ENCODE results near the gene TCEAL3.
A peak's percentile ranks its signal among the peaks of the same experiment; 100 is the strongest.

Gene TCEAL3

GRCh38 chrX:103615781-103616371, 8.1 kb downstream of the TCEAL3 start:
- Mint-ChIP-seq H3K36me3 (ENCODE audit: low read depth) (peaks cover 36% of the 10 kb centered on the region), H3K4me3 (no peak overlapping the region), H3K27ac (no peak overlapping the region), H3K27me3 (ENCODE audit: low read depth, poor library complexity) (no peaks in the 10 kb centered on the region), H3K4me1 (no peaks in the 10 kb centered on the region), H3K9me3 (peaks cover 30% of the 10 kb centered on the region)
- no peak for DNase-seq
- TF ChIP-seq, protein P1, sequence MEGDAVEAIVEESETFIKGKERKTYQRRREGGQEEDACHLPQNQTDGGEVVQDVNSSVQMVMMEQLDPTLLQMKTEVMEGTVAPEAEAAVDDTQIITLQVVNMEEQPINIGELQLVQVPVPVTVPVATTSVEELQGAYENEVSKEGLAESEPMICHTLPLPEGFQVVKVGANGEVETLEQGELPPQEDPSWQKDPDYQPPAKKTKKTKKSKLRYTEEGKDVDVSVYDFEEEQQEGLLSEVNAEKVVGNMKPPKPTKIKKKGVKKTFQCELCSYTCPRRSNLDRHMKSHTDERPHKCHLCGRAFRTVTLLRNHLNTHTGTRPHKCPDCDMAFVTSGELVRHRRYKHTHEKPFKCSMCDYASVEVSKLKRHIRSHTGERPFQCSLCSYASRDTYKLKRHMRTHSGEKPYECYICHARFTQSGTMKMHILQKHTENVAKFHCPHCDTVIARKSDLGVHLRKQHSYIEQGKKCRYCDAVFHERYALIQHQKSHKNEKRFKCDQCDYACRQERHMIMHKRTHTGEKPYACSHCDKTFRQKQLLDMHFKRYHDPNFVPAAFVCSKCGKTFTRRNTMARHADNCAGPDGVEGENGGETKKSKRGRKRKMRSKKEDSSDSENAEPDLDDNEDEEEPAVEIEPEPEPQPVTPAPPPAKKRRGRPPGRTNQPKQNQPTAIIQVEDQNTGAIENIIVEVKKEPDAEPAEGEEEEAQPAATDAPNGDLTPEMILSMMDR (IDR thresholded peaks at IDR 0.05): no peak

DNA sequence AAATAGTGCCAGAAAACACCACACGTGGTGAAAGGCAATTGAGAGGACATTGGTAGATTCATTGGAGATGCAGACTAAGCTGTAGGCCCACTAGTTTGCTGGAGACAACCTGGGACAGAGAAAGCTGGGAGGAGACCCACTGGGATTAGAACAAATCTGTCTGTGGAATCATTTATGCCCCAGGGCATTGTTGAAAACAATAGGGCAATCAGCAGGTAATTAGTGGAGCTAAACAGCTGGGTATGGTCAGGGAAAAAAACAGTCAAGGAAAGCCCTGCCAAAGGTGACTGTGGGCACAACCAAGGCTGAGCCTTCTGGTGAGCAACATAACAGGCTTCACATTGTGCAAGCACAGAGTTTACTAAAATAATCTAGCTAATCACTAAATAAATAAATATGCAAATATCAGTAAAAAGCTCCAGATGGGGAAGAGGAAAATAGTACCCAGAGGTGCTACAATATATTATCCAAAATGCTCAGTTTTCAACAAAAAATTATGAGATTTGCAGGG, 9.0 kb downstream of the TCEAL3 start:
- no peak overlapping the region for H3K4me3 Mint-ChIP-seq
- TF ChIP-seq, protein P1 (IDR thresholded peaks at IDR 0.05): no peak
- DNase-seq: no peak

GRCh38 chrX:103624111-103624510, 16.3 kb downstream of the TCEAL3 start:
- Mint-ChIP-seq H3K4me1 (peaks cover 29% of the 10 kb centered on the region), H3K27me3 (ENCODE audit: low read depth, poor library complexity) (no peaks in the 10 kb centered on the region), H3K27ac (no peak overlapping the region), H3K4me3 (no peak overlapping the region), H3K36me3 (ENCODE audit: low read depth) (peaks cover 26% of the 10 kb centered on the region), H3K9me3 (peaks cover 24% of the 10 kb centered on the region)
- TF ChIP-seq, protein P1 (IDR thresholded peaks at IDR 0.05): no peak
- no peak for DNase-seq

More for the DNA sequence above, 9.0 kb downstream of the TCEAL3 start:
- Mint-ChIP-seq H3K27ac (no peak overlapping the region), H3K36me3 (ENCODE audit: low read depth) (peaks cover 44% of the 10 kb centered on the region), H3K4me1 (no peaks in the 10 kb centered on the region), H3K9me3 (peaks cover 38% of the 10 kb centered on the region), H3K27me3 (ENCODE audit: low read depth, poor library complexity) (no peaks in the 10 kb centered on the region)

DNA sequence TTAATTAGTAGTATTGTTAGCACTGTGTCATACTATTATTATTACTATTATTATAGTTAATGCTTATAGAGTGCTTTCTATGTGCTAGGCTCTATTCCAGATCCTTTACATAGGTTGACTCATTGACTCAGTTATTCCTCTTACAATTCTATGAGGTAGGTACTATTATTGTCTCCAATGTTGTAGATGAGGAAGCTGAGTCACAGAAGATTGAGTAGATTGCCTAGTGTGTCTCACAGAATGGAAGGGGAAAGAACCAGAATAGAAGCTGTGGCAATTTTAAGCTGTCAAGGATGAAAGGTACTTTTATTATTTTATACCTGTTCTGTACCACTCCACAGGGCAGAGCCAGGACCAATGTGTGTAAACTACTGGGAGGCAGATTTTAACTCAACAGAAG, 19.1 kb downstream of the TCEAL3 start:
- Mint-ChIP-seq H3K36me3 (ENCODE audit: low read depth) (no peaks in the 10 kb centered on the region), H3K27me3 (ENCODE audit: low read depth, poor library complexity) (no peaks in the 10 kb centered on the region), H3K4me1 (peaks cover 39% of the 10 kb centered on the region), H3K27ac (no peak overlapping the region), H3K4me3 (no peak overlapping the region), H3K9me3 (peaks cover 3% of the 10 kb centered on the region)
- no peak for DNase-seq
- TF ChIP-seq, protein P1 (IDR thresholded peaks at IDR 0.05): no peak

DNA sequence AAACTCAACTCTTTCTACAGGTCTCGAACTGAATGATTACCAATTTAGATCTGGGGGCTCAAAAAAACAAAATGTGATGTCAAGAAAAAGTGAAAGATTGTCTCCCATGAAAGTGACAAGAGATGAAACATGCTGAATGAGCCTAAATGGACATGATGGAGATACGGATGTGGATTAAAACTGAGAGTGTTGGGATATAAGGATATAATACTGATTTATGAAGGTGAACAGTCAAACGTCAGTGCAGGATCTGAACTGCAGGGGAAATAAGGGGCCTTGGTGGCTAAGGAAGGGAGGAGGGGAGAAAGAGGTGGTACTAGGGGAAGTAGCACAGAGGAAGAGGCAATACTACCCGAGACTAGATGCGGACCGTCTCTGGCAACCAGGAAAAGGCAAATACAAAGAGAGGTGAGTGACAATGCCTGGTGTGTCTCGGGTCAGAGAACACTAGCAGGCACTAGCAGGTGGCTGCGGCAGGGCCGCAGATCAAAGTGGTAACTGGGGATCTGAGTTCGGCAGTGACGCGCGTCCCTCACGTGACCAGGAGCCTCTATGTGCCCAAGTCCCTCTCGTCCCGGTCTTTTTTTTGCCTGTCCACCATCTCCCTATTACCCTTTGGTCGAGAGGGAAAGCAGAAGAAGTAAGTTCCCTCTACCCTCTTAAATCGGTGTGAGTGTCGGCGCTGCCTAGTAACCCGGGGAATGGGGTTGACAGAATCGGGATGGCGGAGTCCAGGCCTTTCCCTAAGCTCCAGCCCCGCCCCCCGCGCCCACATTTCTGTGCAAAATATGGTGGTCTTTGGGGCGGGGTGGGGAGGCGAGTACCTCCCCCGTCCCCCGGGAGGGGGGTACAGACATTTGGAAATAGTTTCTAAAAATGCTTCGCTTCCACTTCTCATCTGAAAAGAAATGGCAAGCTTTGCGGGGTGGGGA, 20.9 kb downstream of the TCEAL3 start, which contains the start of gene TCEAL1:
Gene TCEAL1, plus strand, starts transcription at position 590 of the 932 bp plus-strand sequence. CDS start 942 bp downstream, outside the sequence.
- H3K4me1 Mint-ChIP-seq: peaks cover 36% of the 10 kb centered on the region
- peak within 1 kb of the TSS; percentile 95 for H3K27ac Mint-ChIP-seq
- H3K27me3 Mint-ChIP-seq (ENCODE audit: low read depth, poor library complexity): no peaks in the 10 kb centered on the region
- H3K9me3 Mint-ChIP-seq: peaks cover 3% of the 10 kb centered on the region
- DNase-seq: peak; percentile 46
- TF ChIP-seq, protein P1 (IDR thresholded peaks at IDR 0.05): no peak
- peak within 1 kb of the TSS; percentile 86 for H3K4me3 Mint-ChIP-seq
- H3K36me3 Mint-ChIP-seq (ENCODE audit: low read depth): no peaks in the 10 kb centered on the region

Data from nephron progenitor cell (in vitro differentiated cells).